Measurements from ENCODE around the gene RBM26.

RBM26 gene

GRCh38 chr13:79442221-79442620 is 36.2 kb upstream of the RBM26 start:
- no peak overlapping the region for H3K9ac ChIP-seq (ENCODE audit: low read length in 2 of 2)
- H3K27me3 ChIP-seq (ENCODE audit: control insufficient read depth in 1 of 2, insufficient read depth in 2 of 2, low read length in 2 of 2) = no peaks in the 10 kb centered on the region
- no peak overlapping the region for H3K27ac ChIP-seq (ENCODE audit: low read length)
- H3K36me3 ChIP-seq (ENCODE audit: control insufficient read depth in 2 of 2, insufficient read depth in 2 of 2, low read length in 2 of 2) = no peaks in the 10 kb centered on the region
- H3K4me1 ChIP-seq (ENCODE audit: control insufficient read depth, insufficient read depth, low read length) = no peaks in the 10 kb centered on the region
- H3K9me3 ChIP-seq (ENCODE audit: control insufficient read depth in 2 of 2, low read length in 2 of 2) = no peaks in the 10 kb centered on the region
- H3K4me3 ChIP-seq (ENCODE audit: low read length in 2 of 2) = no peak overlapping the region

- Histone ChIP-seq H3K27ac (ENCODE audit: low read length) (no peak overlapping the region), H3K4me3 (ENCODE audit: low read length in 2 of 2) (no peak overlapping the region)
These were observed 35.0 kb upstream of the RBM26 start for GRCh38 chr13:79440958-79441528.

GRCh38 chr13:79439275-79439674 is 33.2 kb upstream of the RBM26 start:
- Histone ChIP-seq H3K9me3 (ENCODE audit: control insufficient read depth in 2 of 2, low read length in 2 of 2) (no peaks in the 10 kb centered on the region), H3K27ac (ENCODE audit: low read length) (no peak overlapping the region), H3K4me3 (ENCODE audit: low read length in 2 of 2) (no peak overlapping the region), H3K9ac (ENCODE audit: low read length in 2 of 2) (no peak overlapping the region), H3K36me3 (ENCODE audit: control insufficient read depth in 2 of 2, insufficient read depth in 2 of 2, low read length in 2 of 2) (no peaks in the 10 kb centered on the region), H3K4me1 (ENCODE audit: control insufficient read depth, insufficient read depth, low read length) (no peaks in the 10 kb centered on the region), H3K27me3 (ENCODE audit: control insufficient read depth in 1 of 2, insufficient read depth in 2 of 2, low read length in 2 of 2) (no peaks in the 10 kb centered on the region)

More at GRCh38 chr13:79440958-79441528, 35.0 kb upstream of the RBM26 start:
- no peaks in the 10 kb centered on the region for H3K4me1 ChIP-seq (ENCODE audit: control insufficient read depth, insufficient read depth, low read length)
- H3K9ac ChIP-seq (ENCODE audit: low read length in 2 of 2) = no peak overlapping the region
- no peaks in the 10 kb centered on the region for H3K27me3 ChIP-seq (ENCODE audit: control insufficient read depth in 1 of 2, insufficient read depth in 2 of 2, low read length in 2 of 2)
- no peaks in the 10 kb centered on the region for H3K9me3 ChIP-seq (ENCODE audit: control insufficient read depth in 2 of 2, low read length in 2 of 2)
- H3K36me3 ChIP-seq (ENCODE audit: control insufficient read depth in 2 of 2, insufficient read depth in 2 of 2, low read length in 2 of 2) = no peaks in the 10 kb centered on the region

GRCh38 chr13:79435561-79435990 is 29.5 kb upstream of the RBM26 start:
- no peaks in the 10 kb centered on the region for H3K4me1 ChIP-seq (ENCODE audit: control insufficient read depth, insufficient read depth, low read length)
- no peak overlapping the region for H3K27ac ChIP-seq (ENCODE audit: low read length)
- no peaks in the 10 kb centered on the region for H3K36me3 ChIP-seq (ENCODE audit: control insufficient read depth in 2 of 2, insufficient read depth in 2 of 2, low read length in 2 of 2)
- no peaks in the 10 kb centered on the region for H3K9me3 ChIP-seq (ENCODE audit: control insufficient read depth in 2 of 2, low read length in 2 of 2)
- no peaks in the 10 kb centered on the region for H3K27me3 ChIP-seq (ENCODE audit: control insufficient read depth in 1 of 2, insufficient read depth in 2 of 2, low read length in 2 of 2)
- no peak overlapping the region for H3K4me3 ChIP-seq (ENCODE audit: low read length in 2 of 2)
- H3K9ac ChIP-seq (ENCODE audit: low read length in 2 of 2) = no peak overlapping the region

- Histone ChIP-seq H3K27ac (ENCODE audit: low read length) (no peak overlapping the region), H3K4me3 (ENCODE audit: low read length in 2 of 2) (no peak overlapping the region), H3K9ac (ENCODE audit: low read length in 2 of 2) (no peak overlapping the region), H3K9me3 (ENCODE audit: control insufficient read depth in 2 of 2, low read length in 2 of 2) (no peaks in the 10 kb centered on the region), H3K4me1 (ENCODE audit: control insufficient read depth, insufficient read depth, low read length) (no peaks in the 10 kb centered on the region), H3K27me3 (ENCODE audit: control insufficient read depth in 1 of 2, insufficient read depth in 2 of 2, low read length in 2 of 2) (no peaks in the 10 kb centered on the region), H3K36me3 (ENCODE audit: control insufficient read depth in 2 of 2, insufficient read depth in 2 of 2, low read length in 2 of 2) (no peaks in the 10 kb centered on the region)
These were observed 28.5 kb upstream of the RBM26 start for GRCh38 chr13:79434556-79434955.

GRCh38 chr13:79432992-79433391 is 26.9 kb upstream of the RBM26 start:
- H3K4me1 ChIP-seq (ENCODE audit: control insufficient read depth, insufficient read depth, low read length) = no peaks in the 10 kb centered on the region
- no peak overlapping the region for H3K9ac ChIP-seq (ENCODE audit: low read length in 2 of 2)
- H3K27ac ChIP-seq (ENCODE audit: low read length) = no peak overlapping the region
- H3K27me3 ChIP-seq (ENCODE audit: control insufficient read depth in 1 of 2, insufficient read depth in 2 of 2, low read length in 2 of 2) = no peaks in the 10 kb centered on the region
- no peaks in the 10 kb centered on the region for H3K36me3 ChIP-seq (ENCODE audit: control insufficient read depth in 2 of 2, insufficient read depth in 2 of 2, low read length in 2 of 2)
- H3K9me3 ChIP-seq (ENCODE audit: control insufficient read depth in 2 of 2, low read length in 2 of 2) = no peaks in the 10 kb centered on the region
- no peak overlapping the region for H3K4me3 ChIP-seq (ENCODE audit: low read length in 2 of 2)

GRCh38 chr13:79432086-79432485 is 26.0 kb upstream of the RBM26 start:
- H3K4me1 ChIP-seq (ENCODE audit: control insufficient read depth, insufficient read depth, low read length) = no peaks in the 10 kb centered on the region
- H3K9ac ChIP-seq (ENCODE audit: low read length in 2 of 2) = no peak overlapping the region
- H3K27me3 ChIP-seq (ENCODE audit: control insufficient read depth in 1 of 2, insufficient read depth in 2 of 2, low read length in 2 of 2) = no peaks in the 10 kb centered on the region
- H3K36me3 ChIP-seq (ENCODE audit: control insufficient read depth in 2 of 2, insufficient read depth in 2 of 2, low read length in 2 of 2) = no peaks in the 10 kb centered on the region
- no peak overlapping the region for H3K27ac ChIP-seq (ENCODE audit: low read length)
- H3K9me3 ChIP-seq (ENCODE audit: control insufficient read depth in 2 of 2, low read length in 2 of 2) = no peaks in the 10 kb centered on the region
- no peak overlapping the region for H3K4me3 ChIP-seq (ENCODE audit: low read length in 2 of 2)

- Histone ChIP-seq H3K36me3 (ENCODE audit: control insufficient read depth in 2 of 2, insufficient read depth in 2 of 2, low read length in 2 of 2) (no peaks in the 10 kb centered on the region), H3K4me1 (ENCODE audit: control insufficient read depth, insufficient read depth, low read length) (no peaks in the 10 kb centered on the region), H3K27me3 (ENCODE audit: control insufficient read depth in 1 of 2, insufficient read depth in 2 of 2, low read length in 2 of 2) (no peaks in the 10 kb centered on the region), H3K4me3 (ENCODE audit: low read length in 2 of 2) (no peak overlapping the region), H3K9ac (ENCODE audit: low read length in 2 of 2) (no peak overlapping the region), H3K9me3 (ENCODE audit: control insufficient read depth in 2 of 2, low read length in 2 of 2) (no peaks in the 10 kb centered on the region), H3K27ac (ENCODE audit: low read length) (no peak overlapping the region)
These were observed 23.3 kb upstream of the RBM26 start for GRCh38 chr13:79429309-79429708.

GRCh38 chr13:79427883-79428282 is 21.8 kb upstream of the RBM26 start:
- Histone ChIP-seq H3K9me3 (ENCODE audit: control insufficient read depth in 2 of 2, low read length in 2 of 2) (no peaks in the 10 kb centered on the region), H3K36me3 (ENCODE audit: control insufficient read depth in 2 of 2, insufficient read depth in 2 of 2, low read length in 2 of 2) (no peaks in the 10 kb centered on the region), H3K9ac (ENCODE audit: low read length in 2 of 2) (no peak overlapping the region), H3K4me1 (ENCODE audit: control insufficient read depth, insufficient read depth, low read length) (no peaks in the 10 kb centered on the region), H3K27me3 (ENCODE audit: control insufficient read depth in 1 of 2, insufficient read depth in 2 of 2, low read length in 2 of 2) (no peaks in the 10 kb centered on the region), H3K4me3 (ENCODE audit: low read length in 2 of 2) (no peak overlapping the region), H3K27ac (ENCODE audit: low read length) (no peak overlapping the region)

- Histone ChIP-seq H3K27ac (ENCODE audit: low read length) (no peak overlapping the region), H3K27me3 (ENCODE audit: control insufficient read depth in 1 of 2, insufficient read depth in 2 of 2, low read length in 2 of 2) (no peaks in the 10 kb centered on the region), H3K9ac (ENCODE audit: low read length in 2 of 2) (no peak overlapping the region)
These were observed 21.2 kb upstream of the RBM26 start for GRCh38 chr13:79427265-79427664.

GRCh38 chr13:79423801-79424642 is 18.0 kb upstream of the RBM26 start:
- Histone ChIP-seq H3K9ac (ENCODE audit: low read length in 2 of 2) (no peak overlapping the region), H3K36me3 (ENCODE audit: control insufficient read depth in 2 of 2, insufficient read depth in 2 of 2, low read length in 2 of 2) (no peaks in the 10 kb centered on the region), H3K27ac (ENCODE audit: low read length) (no peak overlapping the region), H3K4me1 (ENCODE audit: control insufficient read depth, insufficient read depth, low read length) (no peaks in the 10 kb centered on the region), H3K27me3 (ENCODE audit: control insufficient read depth in 1 of 2, insufficient read depth in 2 of 2, low read length in 2 of 2) (no peaks in the 10 kb centered on the region), H3K4me3 (ENCODE audit: low read length in 2 of 2) (no peak overlapping the region), H3K9me3 (ENCODE audit: control insufficient read depth in 2 of 2, low read length in 2 of 2) (no peaks in the 10 kb centered on the region)

More at GRCh38 chr13:79427265-79427664, 21.2 kb upstream of the RBM26 start:
- H3K4me3 ChIP-seq (ENCODE audit: low read length in 2 of 2) = no peak overlapping the region
- H3K9me3 ChIP-seq (ENCODE audit: control insufficient read depth in 2 of 2, low read length in 2 of 2) = no peaks in the 10 kb centered on the region
- H3K4me1 ChIP-seq (ENCODE audit: control insufficient read depth, insufficient read depth, low read length) = no peaks in the 10 kb centered on the region
- no peaks in the 10 kb centered on the region for H3K36me3 ChIP-seq (ENCODE audit: control insufficient read depth in 2 of 2, insufficient read depth in 2 of 2, low read length in 2 of 2)
